HCT116 (cell line): ENCODE results near the gene MAPKAPK3. TPM values are rescaled to one million over a fixed set of nuclear protein-coding genes. Genes with fewer than 3 reads are reported as not detected.

Experiments
- ATAC-seq: fragments of 200-7000 bp; cut with Tn5 transposase; 2 replicates; pipeline ENCODE4 v1.9.1; 2020; ENCODE audit warnings: mild to moderate bottlenecking, moderate library complexity
- BruUV-seq: library from RNA; stranded (reverse); fragments of 400-500 nt; replicated peaks from 2 replicates; lab custom pipeline; 2021; lab: Mats Ljungman, UMichigan
- CTCF ChIA-PET: fragments of 300-600 bp; sonication (Branson Sonifier 250); formaldehyde crosslinking; loops from one replicate; lab custom pipeline; 2021; ENCODE audit warnings: antibody characterized with exemption; lab: Charles Lee
- POLR2A ChIA-PET: fragments of 300-600, 350-600 bp; sonication (Branson Sonifier 250); formaldehyde crosslinking; loops from one replicate; lab custom pipeline; 2021; ENCODE audit warnings: antibody characterized with exemption; lab: Charles Lee
- RAD21 ChIA-PET, 2 experiments: fragments of 300-600 bp; sonication (Branson Sonifier 250); formaldehyde crosslinking; loops; one replicate each; lab custom pipeline; 2023; ENCODE audit warnings: low total read pairs in 2 of 2; ENCODE audit not compliant: uncharacterized antibody in 2 of 2, unreplicated experiment in 2 of 2, low non-redundant PET in 1 of 2; lab: Charles Lee
- DNase-seq: peaks from one replicate; pipeline ENCODE4 v3.0.0-alpha.2; 2010; ENCODE audit warnings: low read depth, low spot score
- H2AFZ ChIP-seq: fragments of 200-600 bp; shearing (Covaris generic), sonication (generic); 2 replicates; pipeline ENCODE4 v1.6.1; 2017; ENCODE audit warnings: low read depth, mixed run types, mixed read lengths, antibody characterized with exemption, low read length; ENCODE audit not compliant: poor library complexity, severe bottlenecking
- H3K27ac ChIP-seq: 2 replicates; pipeline ENCODE4 v1.5.1; 2012; ENCODE audit warnings: low read depth, low read length
- H3K27me3 ChIP-seq: fragments of 200-600 bp; sonication (generic); 2 replicates; pipeline ENCODE4 v1.6.1; 2016; ENCODE audit warnings: mixed run types, low read length, mixed read lengths; ENCODE audit not compliant: insufficient read depth
- H3K36me3 ChIP-seq, 2 experiments: fragments of 200-500 bp in 1 of 2; fragments of 200-600 bp in 1 of 2; sonication (Bioruptor generic) in 1 of 2; sonication (generic) in 1 of 2; 2 replicates each; pipeline versions ENCODE4 v1.5.1 to v1.6.1; 2014 to 2016; ENCODE audit warnings: low read length in 2 of 2, inconsistent platforms in 1 of 2, mixed read lengths in 1 of 2, mixed run types in 1 of 2; ENCODE audit not compliant: insufficient read depth in 2 of 2, control insufficient read depth in 1 of 2
- H3K4me1 ChIP-seq, 2 experiments: fragments of 200-600 bp in 1 of 2; sonication (generic) in 1 of 2; 2 replicates each; pipeline versions ENCODE4 v1.5.1 to v1.6.1; 2012 to 2017; ENCODE audit warnings: low read length in 2 of 2, inconsistent platforms in 1 of 2, mild to moderate bottlenecking in 1 of 2, mixed read lengths in 1 of 2, mixed run types in 1 of 2, moderate library complexity in 1 of 2; ENCODE audit not compliant: insufficient read depth in 2 of 2, control insufficient read depth in 1 of 2
- H3K4me2 ChIP-seq: fragments of 200-600 bp; sonication (generic); 2 replicates; pipeline ENCODE4 v1.6.1; 2017; ENCODE audit warnings: mixed run types, low read length, mixed read lengths
- H3K4me3 ChIP-seq, 2 experiments: fragments of 200-600 bp in 1 of 2; sonication (generic) in 1 of 2; replicated peaks in 1 of 2; 2 replicates each; pipeline ENCODE4 v1.5.1; 2011 to 2016; ENCODE audit warnings: low read length in 2 of 2, control low read depth in 1 of 2, low read depth in 1 of 2, mild to moderate bottlenecking in 1 of 2, mixed read lengths in 1 of 2, mixed run types in 1 of 2
- H3K79me2 ChIP-seq: fragments of 200-600 bp; sonication (generic); 2 replicates; pipeline ENCODE4 v1.6.1; 2017; ENCODE audit warnings: mild to moderate bottlenecking, mixed run types, low read length, moderate library complexity, mixed read lengths; ENCODE audit not compliant: insufficient read depth
- H3K9ac ChIP-seq: fragments of 200-600 bp; sonication (generic); 2 replicates; pipeline ENCODE4 v1.6.1; 2016; ENCODE audit warnings: low read length, mixed read lengths
- H3K9me2 ChIP-seq: fragments of 200-600 bp; sonication (generic), shearing (Covaris generic); 2 replicates; pipeline ENCODE4 v1.6.1; 2017; ENCODE audit warnings: mixed run types, mild to moderate bottlenecking, moderate library complexity; ENCODE audit not compliant: insufficient read depth
- H3K9me3 ChIP-seq, 2 experiments: fragments of 200-500 bp in 1 of 2; fragments of 200-600 bp in 1 of 2; sonication (Bioruptor generic) in 1 of 2; sonication (generic) in 1 of 2; 2 replicates each; pipeline ENCODE4 v1.6.1; 2014 to 2017; ENCODE audit warnings: low read length in 2 of 2, mixed read lengths in 2 of 2, inconsistent platforms in 1 of 2, low read depth in 1 of 2, mild to moderate bottlenecking in 1 of 2, mixed run types in 1 of 2, moderate library complexity in 1 of 2; ENCODE audit not compliant: control insufficient read depth in 1 of 2, insufficient read depth in 1 of 2
- H4K20me1 ChIP-seq: fragments of 200-600 bp; sonication (generic), shearing (Covaris generic); 2 replicates; pipeline ENCODE4 v1.6.1; 2017; ENCODE audit warnings: mixed run types, mild to moderate bottlenecking, moderate library complexity; ENCODE audit not compliant: insufficient read depth
- CEBPB ChIP-seq: IDR thresholded peaks from 2 replicates; pipeline ENCODE4 v1.6.1; 2012; ENCODE audit warnings: low read depth
- EGR1 ChIP-seq: IDR thresholded peaks from 2 replicates; pipeline ENCODE4 v1.6.1; 2012; ENCODE audit warnings: low read depth
- ELF1 ChIP-seq: IDR thresholded peaks from 2 replicates; pipeline ENCODE4 v1.6.1; 2012; ENCODE audit warnings: low read depth, borderline replicate concordance
- EZH2 ChIP-seq: fragments of 200-600 bp; sonication (generic); IDR thresholded peaks from 2 replicates; pipeline ENCODE4 v1.6.1; 2017; ENCODE audit warnings: antibody characterized with exemption, mixed run types
- EZH2phosphoT487 ChIP-seq: fragments of 200-600 bp; IDR thresholded peaks from 2 replicates; pipeline ENCODE4 v1.6.1; 2018; ENCODE audit warnings: antibody characterized with exemption, borderline replicate concordance
- MAX ChIP-seq: IDR thresholded peaks from 2 replicates; pipeline ENCODE4 v1.6.1; 2012
- POLR2AphosphoS5 ChIP-seq: IDR thresholded peaks from 2 replicates; pipeline ENCODE4 v1.6.1; 2011; ENCODE audit warnings: mild to moderate bottlenecking, low read depth, low read length, moderate library complexity
- SIN3A ChIP-seq: IDR thresholded peaks from 2 replicates; pipeline ENCODE4 v1.6.1; 2012; ENCODE audit warnings: low read depth
- SP1 ChIP-seq: IDR thresholded peaks from 2 replicates; pipeline ENCODE4 v1.6.1; 2012; ENCODE audit warnings: low read depth
- YY1 ChIP-seq: IDR thresholded peaks from 2 replicates; pipeline ENCODE4 v1.6.1; 2011; ENCODE audit warnings: low read length, low read depth, moderate library complexity, mild to moderate bottlenecking; ENCODE audit not compliant: insufficient replicate concordance; ENCODE audit errors: extremely low read depth
- ZFX ChIP-seq: fragments of 450-650 bp; IDR thresholded peaks from 2 replicates; pipeline ENCODE4 v1.6.1; 2017
- intact Hi-C: fragments of 100-400 bp; cut with micrococcal nuclease; formaldehyde crosslinking; loops from 2 replicates; pipeline ENCODE4 v1.10.0; 2022
- total RNA-seq: library from RNA; stranded (reverse); gene quantifications from one replicate; pipeline ENCODE4 v1.2.1, GENCODE V29; 2021; ENCODE audit not compliant: unreplicated experiment
- TF ChIP-seq, protein P1 (sequence below), 3 experiments: fragments of 200-600 bp in 1 of 3; sonication (generic) in 1 of 3; IDR thresholded peaks in 2 of 3; conservative IDR thresholded peaks in 1 of 3; 2 replicates each; pipeline ENCODE4 v1.5.1; 2012 to 2017; ENCODE audit warnings: low read depth in 2 of 3, low read length in 2 of 3, antibody characterized with exemption in 1 of 3, borderline replicate concordance in 1 of 3, control low read depth in 1 of 3, mild to moderate bottlenecking in 1 of 3, mixed read lengths in 1 of 3, mixed run types in 1 of 3, moderate library complexity in 1 of 3; ENCODE audit not compliant: insufficient read depth in 1 of 3

Gene MAPKAPK3
- total RNA-seq, 1 experiment from 2014 or later: 87.3 TPM

- Histone ChIP-seq H3K4me3 (no peak overlapping the region), H2AFZ (no peak overlapping the region), H3K9me3 (no peaks in the 10 kb centered on the region), H3K79me2 (peaks cover 11% of the 10 kb centered on the region), H3K4me2 (peak overlapping the region; percentile 93; the same call in 1 of the 2 replicates), H3K27ac (no peak overlapping the region), H3K9ac (no peak overlapping the region), H4K20me1 (no peaks in the 10 kb centered on the region), H3K9me2 (no peaks in the 10 kb centered on the region), H3K27me3 (no peaks in the 10 kb centered on the region), H3K36me3 (no peaks in the 10 kb centered on the region), H3K4me1 (peaks cover 14 to 44% of the 10 kb centered on the region in 2 experiments)
- ChIA-PET RAD21 (interaction anchor here (0.8 to 1.5 kb wide), 3 partner anchors 12 to 276 kb away, joined by 3 to 4 read pairs (median 3); partner anchors contain the start of gene HEMK1 (in 1 of the 2)), POLR2A (interaction anchor here (1.7 kb wide), 1 partner anchor 44 kb away, joined by 19 read pairs; the partner anchor contains the start of gene HEMK1), CTCF (interaction anchor here (0.9 to 1.5 kb wide), 4 partner anchors 40 to 419 kb away, joined by 3 to 4 read pairs (median 4); partner anchors contain the start of gene HEMK1)
- TF ChIP-seq MAX (no peak), EGR1 (no peak), POLR2AphosphoS5 (no peak), YY1 (no peak), EZH2phosphoT487 (no peak), SP1 (no peak), SIN3A (no peak), ZFX (no peak), ELF1 (no peak), CEBPB (no peak), EZH2 (no peak)
- TF ChIP-seq, protein P1, sequence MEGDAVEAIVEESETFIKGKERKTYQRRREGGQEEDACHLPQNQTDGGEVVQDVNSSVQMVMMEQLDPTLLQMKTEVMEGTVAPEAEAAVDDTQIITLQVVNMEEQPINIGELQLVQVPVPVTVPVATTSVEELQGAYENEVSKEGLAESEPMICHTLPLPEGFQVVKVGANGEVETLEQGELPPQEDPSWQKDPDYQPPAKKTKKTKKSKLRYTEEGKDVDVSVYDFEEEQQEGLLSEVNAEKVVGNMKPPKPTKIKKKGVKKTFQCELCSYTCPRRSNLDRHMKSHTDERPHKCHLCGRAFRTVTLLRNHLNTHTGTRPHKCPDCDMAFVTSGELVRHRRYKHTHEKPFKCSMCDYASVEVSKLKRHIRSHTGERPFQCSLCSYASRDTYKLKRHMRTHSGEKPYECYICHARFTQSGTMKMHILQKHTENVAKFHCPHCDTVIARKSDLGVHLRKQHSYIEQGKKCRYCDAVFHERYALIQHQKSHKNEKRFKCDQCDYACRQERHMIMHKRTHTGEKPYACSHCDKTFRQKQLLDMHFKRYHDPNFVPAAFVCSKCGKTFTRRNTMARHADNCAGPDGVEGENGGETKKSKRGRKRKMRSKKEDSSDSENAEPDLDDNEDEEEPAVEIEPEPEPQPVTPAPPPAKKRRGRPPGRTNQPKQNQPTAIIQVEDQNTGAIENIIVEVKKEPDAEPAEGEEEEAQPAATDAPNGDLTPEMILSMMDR (IDR thresholded peaks at IDR 0.05 in 2 of 3, conservative IDR thresholded peaks at IDR 0.05 in 1 of 3; ENCODE audit: borderline replicate concordance in 1 of 3, insufficient read depth in 1 of 3, low read depth in 2 of 3, low read length in 2 of 3): no peak
- intact Hi-C loops: loop anchor here (5.0 kb wide), 1 partner anchor 266 kb away; the partner anchor contains the start of gene ZMYND10
- no peak for ATAC-seq
- no TSS peak for BruUV-seq
- no peak for DNase-seq
Observed at GRCh38 chr3:50612970-50613846, 3.7 kb upstream of the MAPKAPK3 start.
